DMS 273 (cell line): ENCODE measurements around the gene CNIH2.
A peak's percentile ranks its signal among the peaks of the same experiment; 100 is the strongest.

Experiments used
- DNase-seq: peaks from one replicate; lab custom pipeline; 2025; ENCODE audit not compliant: unreplicated experiment; lab: John Stamatoyannopoulos, UW

CNIH2 gene

GRCh38 chr11:66327171-66328030 lies 49.4 kb downstream of the CNIH2 start:
- DNase-seq: no peak

DNA sequence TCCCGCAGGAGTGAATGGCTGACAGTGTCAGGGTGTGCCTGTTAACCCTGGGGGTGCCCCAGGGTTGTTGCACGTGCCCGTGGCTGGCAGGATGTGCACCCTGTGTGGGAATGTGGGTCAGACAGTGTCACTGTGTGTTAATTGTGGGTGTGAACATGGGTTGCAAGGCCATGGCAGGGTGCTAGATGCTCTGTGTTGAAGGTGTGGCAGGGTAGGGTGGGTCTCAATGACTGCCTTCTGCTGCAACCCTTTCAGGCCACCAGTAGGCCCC lies 50.0 kb downstream of the CNIH2 start:
- no peak for DNase-seq

DNA sequence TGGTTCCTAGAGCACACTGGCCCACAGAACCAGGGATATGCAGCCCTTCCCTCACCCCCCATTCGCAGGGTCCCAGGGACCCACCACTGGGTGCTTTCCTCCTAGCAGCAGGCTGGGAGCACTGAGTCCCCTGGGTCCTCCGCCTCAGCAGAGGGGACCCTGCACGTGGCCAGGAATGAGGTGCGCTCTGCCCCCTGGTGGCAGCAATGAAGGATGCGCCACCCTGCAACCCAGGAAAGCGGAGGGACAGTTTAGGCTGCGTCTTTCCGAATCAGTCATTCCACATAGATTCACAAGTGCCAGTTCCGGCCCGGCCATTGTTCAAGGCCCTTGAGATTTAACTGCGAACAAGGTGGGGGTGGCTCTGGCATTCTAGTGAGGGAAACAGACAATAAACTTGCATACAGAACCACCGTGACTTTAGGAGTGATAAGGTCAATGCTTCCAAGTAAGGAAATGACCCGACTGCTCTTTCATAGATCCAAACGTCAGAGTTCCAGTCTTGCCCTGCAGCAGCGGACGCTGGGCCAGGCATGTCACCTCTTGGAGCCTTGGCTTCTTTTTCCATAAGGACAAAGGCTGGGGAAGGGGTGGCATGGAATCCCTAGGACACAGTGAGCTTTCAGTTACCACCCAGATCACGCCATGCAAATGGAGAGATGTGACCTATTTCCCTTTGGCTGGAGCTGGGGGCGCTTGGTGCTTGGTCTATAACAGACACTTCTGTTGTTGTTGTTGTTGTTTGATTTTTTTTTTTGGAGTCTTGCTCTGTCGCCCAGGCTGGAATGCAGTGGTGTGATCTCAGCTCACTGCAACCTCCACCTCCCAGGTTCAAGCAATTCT lies 50.5 kb downstream of the CNIH2 start:
- peak; percentile 83 for DNase-seq

GRCh38 chr11:66329165-66329673 lies 51.2 kb downstream of the CNIH2 start:
- DNase-seq: no peak

DNA sequence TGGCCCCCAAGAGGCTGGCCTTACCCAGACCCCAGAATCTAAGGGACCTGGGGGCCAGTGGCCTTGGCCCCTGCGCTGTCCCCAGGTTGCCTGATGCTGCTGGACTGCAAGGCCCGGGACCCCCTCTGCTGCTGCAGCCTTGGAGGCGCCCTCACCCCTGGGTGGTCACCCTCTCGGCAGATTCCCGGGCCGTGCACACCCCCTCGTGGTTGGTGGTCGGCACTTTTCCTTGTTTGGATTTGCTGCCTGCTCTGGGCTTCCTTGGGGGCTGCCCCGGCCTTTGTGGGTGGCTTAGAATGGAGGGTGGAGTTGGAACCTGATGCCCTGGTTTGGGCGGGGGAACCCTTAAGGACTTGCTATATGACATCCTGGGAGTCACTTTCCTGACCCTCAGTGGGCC lies 53.0 kb downstream of the CNIH2 start:
- no peak for DNase-seq

- DNase-seq: no peak
These were observed 53.8 kb downstream of the CNIH2 start for GRCh38 chr11:66331542-66332370.

GRCh38 chr11:66332371-66333219 lies 54.6 kb downstream of the CNIH2 start:
- no peak for DNase-seq

GRCh38 chr11:66333220-66333877 lies 55.4 kb downstream of the CNIH2 start:
- DNase-seq: no peak
